COLO668 (cell line): ENCODE results near the gene TOR1AIP2.
"Not testable (repeated sequence)": the region's sequence is repeated elsewhere in the genome, so short reads cannot be mapped to it uniquely, and the experiment has no call there.

Source experiments
- DNase-seq: peaks from one replicate; lab custom pipeline; 2025; ENCODE audit not compliant: unreplicated experiment; lab: John Stamatoyannopoulos, UW

TOR1AIP2 gene

DNA sequence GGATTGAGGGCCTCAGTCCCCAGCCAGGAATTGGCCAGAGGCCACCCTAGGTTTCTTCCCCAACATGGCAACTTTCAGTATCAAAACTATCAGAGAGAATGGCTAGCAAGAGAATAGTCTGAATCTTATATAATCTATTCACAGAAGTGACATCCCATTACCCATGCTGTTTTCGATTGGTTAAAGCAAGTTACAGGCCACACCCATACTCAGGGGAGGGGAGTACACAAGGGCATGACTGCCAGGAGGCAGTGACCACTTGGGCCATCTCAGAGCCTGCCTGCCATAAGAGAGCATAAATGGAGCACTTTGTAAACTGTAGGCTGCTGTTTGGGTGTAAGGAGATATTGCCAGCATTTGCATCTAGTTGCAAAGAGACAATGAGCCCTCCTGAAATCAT, 69.1 kb downstream of the TOR1AIP2 start:
- no peak for DNase-seq

DNA sequence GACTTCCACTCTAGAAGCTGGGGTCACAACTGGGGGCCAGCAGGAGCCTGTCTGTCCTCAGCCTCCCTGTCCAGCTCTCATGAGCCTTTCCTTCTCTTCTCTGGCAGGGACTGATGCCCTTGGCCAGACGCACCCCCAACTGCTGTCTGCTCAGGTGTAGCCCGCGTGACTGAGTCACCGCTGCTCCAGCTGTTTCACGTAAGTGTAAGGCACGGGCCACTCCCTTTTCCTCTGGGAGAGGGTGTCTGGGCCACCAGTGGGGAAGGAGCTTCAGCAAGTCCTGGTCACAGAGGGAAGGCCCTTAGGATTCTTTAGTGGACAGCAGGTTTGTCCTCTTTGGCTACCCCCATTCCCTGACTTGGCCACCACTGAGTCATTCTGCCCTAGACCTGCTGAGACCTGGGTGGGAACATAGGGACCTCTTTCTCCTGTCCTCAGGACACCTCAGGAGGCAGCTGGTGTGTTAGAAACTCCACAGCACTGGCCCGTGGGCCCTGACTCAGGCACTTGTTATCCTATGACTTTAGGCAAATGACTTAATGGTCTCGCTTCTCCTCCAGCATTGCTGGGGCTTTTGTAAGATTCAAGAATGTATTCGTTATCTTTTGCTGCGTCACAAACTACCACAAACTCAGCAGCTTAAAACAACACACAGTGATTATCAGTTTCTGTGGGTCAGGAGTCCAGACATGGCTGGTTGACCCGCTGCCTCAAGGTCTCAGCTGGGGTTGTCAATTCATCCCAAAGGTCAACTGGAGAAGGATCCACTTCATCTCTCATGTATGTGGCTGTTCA, 69.7 kb downstream of the TOR1AIP2 start:
- DNase-seq = no peak

DNA sequence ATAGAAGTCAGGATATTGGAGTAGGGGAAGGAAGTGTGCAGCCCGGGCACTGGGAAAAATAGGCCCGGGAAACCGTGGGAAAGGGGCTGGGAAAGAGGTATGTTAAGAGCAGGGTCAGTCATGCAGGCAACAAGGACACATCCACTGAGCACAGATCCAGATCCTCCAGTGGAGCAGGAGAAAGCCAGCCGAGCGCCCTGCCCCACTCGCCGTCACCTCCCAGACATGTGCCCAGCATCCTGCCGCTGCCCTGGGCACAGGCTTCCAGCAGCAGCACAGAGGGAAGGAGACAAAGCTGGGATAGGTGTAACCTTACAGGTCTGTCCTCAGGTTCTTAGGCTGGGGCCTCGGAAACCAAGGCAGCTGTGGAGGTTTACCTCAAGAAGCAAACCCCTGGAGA, 70.3 kb downstream of the TOR1AIP2 start:
- DNase-seq = no peak

DNA sequence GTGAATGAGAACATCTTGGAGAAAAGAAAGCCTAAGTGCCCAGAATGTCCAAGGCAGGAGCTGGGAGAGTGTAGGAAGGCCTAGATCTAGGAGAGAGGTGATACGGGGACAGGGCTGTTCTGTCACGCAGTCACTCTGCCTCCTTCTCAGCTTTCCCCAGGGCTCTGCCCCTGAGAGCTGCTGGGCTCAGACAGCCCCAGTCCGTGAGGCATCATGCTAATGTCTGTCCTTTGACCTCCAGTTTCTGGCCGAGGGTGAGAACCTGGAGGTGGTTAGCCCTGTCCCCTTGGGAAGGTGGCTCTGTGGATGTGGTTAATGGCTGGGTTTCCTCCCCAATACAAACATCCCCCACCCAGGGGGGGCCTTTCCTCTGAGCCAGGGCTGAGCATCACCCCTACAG, 71.3 kb downstream of the TOR1AIP2 start:
- DNase-seq = no peak

DNA sequence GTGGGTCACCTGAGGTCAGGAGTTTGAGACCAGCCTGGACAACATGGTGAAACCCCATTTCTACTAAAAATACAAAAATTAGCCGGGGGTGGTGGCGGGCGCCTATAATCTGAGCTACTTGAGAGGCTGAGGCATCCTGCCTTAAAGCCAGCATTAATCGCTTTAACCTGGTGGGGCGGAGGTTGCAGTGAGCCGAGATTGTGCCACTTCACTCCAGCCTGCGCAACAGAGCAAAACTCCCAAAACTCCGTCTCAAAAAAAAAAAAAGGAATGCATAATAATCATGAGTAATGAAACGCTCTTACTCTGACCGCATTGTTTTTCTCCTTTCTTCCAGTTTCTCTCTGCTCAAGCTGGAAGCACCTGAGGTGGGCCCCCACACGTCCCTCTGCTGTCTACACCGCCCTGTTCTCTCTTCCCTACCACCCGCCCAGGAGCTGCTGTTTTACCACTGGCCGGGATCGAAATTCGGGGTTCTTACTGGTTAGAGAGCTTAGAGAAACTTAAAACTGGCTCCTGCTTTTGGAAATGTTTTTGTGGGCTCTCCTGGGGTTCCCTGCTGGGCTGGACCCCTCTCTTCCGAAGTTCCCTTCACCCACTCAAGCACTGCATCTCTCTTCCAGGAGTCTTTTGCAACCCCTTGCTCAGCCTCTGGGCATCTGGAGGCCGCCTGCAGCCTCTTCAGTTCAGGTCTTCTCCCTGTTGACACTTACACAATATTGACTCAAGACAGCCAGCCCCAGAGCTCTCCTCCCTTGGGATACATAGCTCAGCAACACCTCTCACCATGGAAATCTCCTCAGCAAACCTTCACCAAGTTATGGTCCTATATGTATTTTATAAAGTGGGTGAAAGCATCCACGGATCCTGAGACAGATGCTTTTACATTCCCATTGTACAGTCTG, 72.1 kb downstream of the TOR1AIP2 start:
- no peak for DNase-seq

DNA sequence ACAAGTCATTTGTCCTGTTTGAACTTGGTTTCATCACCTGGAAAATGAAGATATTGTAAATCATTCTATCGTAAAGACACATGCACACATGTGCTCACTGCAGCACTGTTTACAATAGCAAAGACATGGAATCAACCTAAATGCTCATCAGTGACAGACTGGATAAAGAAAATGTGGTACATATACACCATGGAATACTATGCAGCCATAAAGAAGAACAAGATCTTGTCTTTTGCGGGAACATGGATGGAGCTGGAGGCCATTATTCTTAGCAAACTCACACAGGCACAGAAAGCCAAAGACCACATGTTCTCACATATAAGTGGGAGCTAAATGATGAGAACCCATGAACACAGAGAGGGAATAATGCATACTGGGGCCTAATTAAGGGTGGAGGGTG, 73.2 kb downstream of the TOR1AIP2 start:
- DNase-seq = not testable (repeated sequence)

DNA sequence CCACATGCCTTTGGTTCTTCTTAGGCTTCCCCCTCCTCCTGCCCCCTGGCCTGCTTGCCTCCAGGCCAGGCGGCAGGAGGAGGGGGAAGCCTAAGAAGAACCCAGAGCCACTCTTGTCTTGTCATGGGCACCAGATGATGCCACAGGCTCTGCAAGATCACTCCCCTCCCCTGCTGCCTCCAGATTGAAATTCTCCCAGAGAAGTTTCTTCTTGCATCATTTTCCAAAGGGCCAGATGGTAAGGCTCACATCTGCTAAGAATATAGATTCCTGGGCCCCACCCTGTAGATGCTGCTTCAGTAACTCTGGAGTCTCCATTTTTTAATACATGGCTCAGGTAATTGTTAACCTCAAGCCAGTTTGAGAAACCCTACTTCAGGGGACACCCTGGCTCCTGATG, 73.7 kb downstream of the TOR1AIP2 start:
- DNase-seq = no peak

DNA sequence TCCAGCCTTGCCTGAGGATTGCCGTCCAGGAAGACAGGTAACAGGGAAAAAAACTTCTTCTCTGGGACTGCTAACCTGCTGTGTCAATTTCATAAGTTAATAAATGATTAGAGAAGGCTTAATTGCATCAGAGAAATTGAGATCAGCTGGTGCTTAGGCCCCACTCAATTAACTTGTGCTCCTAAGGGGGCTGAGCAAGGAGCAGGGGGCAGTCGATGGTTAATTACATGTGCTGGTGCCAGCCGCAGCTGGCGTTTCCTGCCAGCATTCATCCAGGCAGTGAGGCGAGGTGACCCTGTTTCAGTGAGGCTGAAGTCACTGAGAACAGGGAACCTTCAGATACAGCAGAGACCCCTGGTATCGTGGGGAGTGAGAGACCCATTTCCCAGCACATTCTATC, 74.5 kb downstream of the TOR1AIP2 start:
- DNase-seq = no peak

DNA sequence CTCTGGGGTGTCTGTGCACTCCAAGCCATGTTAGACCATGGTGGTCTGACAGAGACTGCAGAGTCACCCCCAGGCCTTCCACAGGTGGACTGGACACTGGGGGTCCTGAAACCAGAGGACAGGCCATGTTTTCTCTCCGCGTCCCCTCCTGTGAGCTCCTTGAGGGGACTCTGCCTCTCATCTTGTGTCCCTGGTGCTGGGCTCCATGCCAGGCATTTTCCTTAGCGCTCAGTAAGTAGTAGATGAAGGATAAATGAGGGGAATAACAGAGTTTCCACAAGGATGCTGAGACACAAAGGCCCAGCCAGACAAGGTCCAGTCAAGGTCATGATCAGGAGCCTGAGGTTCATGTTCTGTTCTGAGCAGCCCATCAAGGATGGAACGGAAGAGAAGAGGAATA, 77.1 kb downstream of the TOR1AIP2 start:
- DNase-seq = no peak

DNA sequence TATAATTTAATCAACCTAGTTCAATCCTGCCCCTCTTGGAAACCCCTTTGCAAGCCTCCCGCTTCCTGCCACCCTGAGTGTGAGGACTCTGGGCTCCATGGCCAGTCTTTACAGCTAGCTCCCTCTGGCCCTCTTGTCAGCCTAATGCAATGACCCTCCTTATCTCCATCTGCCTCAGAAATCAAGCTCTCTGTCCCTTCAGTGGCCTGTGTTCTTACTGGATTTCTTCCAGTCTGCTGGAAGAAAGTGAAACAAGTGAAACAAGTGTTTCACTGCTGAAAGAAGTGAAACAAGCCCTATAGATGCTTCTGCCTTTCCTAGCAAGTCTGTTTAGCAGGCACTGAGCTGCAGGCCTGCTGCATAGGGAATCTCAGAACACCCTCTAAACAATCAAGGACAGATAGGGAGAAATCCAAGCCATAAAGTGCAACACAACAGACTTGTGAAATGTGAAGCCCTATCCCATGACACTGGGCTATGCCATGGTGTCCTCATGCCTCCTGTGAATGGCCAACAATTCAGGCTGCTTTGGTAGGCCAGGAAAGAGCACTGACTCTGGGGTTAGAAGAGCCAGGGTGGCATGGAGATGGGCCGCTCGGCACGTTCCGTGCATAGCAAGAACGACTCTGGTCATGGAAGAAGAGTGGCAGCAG, 78.6 kb downstream of the TOR1AIP2 start:
- no peak for DNase-seq

DNA sequence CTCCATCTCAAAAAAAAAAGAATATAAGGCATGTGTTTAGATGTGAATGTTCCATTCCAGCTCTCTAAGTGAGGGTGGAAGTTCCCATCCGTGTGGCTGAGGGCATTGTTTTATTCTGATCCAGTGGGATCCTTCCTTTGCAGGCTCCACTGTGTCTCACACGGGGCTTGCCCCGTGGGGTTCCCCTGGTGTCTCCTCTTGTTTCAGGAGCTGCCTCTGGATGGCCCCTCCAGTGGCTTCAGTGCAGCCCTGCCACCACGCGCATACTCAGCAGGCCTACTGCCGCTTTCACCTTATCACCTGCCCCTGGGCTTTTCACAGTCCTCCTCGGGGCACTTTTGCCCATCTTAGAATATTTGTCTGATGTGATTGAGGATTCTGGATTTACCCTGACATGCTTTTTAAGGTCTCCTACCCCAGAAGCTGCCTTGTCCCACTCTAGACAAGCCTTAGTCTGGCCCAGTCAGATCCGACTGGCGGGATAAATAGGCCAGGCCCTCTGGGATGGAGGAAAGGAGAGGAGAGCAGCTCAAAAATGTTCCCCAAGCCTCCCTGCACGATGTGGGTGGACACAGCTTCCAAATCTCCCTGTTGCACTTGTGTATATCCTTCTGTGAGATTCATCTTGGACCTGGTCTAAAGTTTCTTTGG, 79.3 kb downstream of the TOR1AIP2 start:
- no peak for DNase-seq

DNA sequence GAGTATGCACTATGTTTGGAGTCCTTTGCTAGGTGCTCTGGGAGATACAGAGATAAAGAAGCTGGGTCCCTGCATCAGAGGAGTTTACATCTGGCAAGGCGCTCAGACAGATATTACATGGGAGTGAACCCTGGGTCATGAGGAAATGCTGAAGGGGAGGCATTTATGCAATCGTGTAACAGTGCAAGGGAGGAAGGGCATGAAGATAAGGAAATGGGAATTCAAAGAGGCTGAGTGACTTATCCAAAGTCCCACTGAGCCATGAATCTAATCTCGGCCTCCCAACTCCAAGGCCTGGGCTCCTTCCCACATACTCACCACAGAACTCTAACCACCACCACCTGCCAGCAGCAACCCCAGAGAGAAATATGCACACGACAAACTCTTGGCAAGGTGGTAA, 82.9 kb downstream of the TOR1AIP2 start:
- DNase-seq = no peak

DNA sequence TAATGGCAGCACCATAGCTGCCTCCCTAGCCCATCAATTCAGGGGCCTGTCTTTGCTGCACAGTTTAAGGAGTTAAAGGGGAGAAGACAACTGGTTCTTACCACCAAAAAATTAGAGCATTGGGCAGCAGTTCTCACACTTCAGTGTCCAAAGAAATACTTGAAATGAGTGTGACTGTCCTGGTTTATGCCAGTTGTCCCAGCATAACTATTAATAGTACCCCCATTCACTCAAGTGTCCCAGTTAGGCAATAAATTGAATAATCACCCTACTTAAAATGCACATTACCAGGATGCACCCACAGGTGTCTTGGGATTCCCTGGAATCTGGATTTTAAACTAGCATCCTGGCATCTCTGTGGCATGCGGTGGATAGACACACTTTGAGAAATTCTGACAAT, 83.5 kb downstream of the TOR1AIP2 start:
- no peak for DNase-seq

DNA sequence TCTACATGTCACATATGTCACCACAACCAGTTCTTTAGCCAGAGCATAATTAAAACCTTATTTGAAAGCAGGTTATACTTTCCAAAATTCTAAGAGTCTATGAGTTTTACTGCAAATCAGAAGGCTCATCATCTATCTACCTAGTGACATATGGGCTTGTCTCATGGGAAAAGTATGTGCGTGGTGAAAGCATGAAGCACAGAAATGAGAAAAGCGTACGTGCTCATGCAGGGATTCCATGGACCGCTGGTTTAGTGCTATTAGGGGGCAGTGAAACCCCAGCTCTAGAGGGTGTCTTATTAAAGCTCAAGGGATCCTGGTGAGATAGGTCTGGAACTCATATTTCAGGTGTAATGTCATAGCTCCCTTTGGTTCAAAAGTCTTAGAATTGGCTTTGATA, 84.3 kb downstream of the TOR1AIP2 start:
- DNase-seq = no peak
